GM18867 (cell line): ENCODE measurements around the gene SLC29A3.

Experiments used
- ATAC-seq: cut with Tn5 transposase; IDR thresholded peaks from one replicate; pipeline ENCODE4 v1.9.1; 2021; ENCODE audit warnings: mild to moderate bottlenecking, moderate library complexity; ENCODE audit not compliant: unreplicated experiment

Gene SLC29A3

DNA sequence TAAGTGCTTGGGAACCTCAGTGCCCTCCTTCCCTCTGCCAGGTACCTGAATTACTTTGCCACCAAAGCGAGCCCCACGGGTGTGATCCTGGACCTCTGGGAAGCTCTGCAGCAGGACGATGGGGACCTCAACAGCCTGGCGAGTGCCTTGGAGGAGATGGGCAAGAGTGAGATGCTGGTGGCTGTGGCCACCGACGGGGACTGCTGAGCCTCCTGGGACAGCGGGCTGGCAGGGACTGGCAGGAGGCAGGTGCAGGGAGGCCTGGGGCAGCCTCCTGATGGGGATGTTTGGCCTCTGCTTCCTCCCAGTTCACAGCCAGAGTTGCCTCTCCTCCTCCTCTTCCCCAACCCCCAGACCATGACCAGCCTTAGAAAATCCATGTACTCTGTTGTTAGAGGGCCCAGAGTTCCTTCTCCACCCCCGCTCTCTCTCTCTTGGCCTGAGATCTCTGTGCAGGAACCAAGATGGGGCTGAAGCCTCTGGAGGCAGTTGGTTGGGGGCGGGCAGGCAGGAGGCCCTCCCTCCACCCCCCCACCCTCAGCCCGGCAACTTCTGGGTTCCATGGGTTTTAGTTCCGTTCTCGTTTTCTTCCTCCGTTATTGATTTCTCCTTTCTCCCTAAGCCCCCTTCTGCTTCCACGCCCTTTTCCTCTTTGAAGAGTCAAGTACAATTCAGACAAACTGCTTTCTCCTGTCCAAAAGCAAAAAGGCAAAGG lies 19.8 kb upstream of the SLC29A3 start:
- no peak for ATAC-seq

DNA sequence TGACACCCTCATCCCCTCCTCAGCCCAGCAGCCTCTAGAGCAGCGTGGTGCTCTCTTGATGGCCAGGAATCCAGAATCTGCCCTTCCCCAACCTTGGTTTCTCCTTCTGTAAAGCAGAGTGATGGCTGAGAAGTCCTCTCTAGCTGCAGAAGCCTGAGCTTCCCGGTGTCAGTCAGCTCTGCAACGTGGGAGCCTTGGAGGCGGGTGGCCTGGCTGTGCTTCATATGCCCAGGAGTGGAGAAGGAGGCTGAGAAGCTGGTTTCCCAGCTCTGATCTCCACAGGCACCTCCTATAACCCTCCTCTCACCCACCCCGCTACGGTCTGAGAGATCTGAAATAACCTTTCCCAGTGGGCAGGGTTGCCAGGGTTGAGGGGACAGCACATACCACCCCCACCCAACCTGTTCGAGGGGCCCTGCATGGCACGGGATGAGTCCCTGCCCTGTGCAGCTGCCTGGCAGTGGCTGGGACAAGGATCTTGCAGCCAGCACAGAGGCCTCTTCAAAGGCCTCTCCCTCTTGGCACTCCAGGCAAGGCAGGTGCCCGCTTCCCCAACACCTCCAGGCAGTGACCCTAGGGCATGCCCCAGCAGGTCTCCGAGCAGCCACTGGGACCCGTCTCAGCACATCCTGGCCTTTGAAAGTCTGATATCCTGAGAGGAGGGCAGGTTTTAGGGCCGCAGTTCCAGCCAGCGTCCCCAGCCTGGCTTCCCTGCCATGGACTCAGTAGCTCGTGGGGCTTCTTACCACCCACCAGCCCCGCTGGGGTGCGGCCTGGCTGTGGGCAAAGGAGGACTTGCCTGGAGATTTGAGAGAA lies 18.3 kb upstream of the SLC29A3 start:
- ATAC-seq: no peak

DNA sequence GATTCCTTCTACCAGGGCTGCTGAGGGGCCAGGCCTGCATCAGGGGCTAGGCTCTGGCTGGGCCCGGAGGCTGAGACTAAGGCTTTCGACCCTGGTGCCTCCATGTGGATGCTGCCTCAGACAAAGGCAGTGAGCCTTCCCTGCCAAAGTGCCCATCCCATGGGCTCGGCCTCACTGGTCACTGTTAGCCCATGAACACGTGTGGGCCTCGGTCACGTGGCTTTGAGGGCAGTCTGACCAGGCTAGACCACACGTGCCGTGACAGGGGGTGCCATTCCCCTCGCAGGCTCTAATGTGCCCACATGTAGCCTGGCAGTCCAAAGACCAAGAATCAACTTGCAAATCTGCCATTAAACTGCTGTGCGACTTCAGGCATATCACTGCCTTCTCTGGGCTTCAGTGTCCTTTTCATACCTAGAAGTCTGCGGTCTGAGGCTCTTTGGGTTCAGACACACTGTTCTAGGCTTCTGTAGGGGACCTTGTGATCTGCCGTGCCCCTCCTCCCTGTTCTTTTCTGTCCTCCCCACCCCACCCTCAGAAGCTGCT lies 17.6 kb upstream of the SLC29A3 start:
- ATAC-seq: no peak

DNA sequence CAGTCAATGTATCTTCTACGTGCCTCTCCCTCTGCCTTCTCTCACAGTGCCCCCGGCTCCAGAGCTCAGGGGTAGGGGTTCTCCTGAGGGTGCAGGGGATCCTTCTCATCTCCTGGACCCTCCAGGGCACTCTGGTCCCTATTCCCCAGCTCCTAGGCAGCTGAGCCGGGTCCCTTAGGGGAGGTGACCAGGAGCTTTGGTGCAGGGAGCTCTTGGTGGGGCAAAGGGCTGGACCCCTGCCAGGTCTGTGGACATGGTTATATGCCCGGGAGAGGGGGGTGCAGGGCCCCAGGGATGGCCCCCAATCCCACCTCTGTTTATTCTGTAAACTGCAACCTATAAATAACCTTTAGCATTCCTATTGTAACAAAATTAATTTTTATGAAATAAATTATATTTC lies 16.6 kb upstream of the SLC29A3 start:
- no peak for ATAC-seq

DNA sequence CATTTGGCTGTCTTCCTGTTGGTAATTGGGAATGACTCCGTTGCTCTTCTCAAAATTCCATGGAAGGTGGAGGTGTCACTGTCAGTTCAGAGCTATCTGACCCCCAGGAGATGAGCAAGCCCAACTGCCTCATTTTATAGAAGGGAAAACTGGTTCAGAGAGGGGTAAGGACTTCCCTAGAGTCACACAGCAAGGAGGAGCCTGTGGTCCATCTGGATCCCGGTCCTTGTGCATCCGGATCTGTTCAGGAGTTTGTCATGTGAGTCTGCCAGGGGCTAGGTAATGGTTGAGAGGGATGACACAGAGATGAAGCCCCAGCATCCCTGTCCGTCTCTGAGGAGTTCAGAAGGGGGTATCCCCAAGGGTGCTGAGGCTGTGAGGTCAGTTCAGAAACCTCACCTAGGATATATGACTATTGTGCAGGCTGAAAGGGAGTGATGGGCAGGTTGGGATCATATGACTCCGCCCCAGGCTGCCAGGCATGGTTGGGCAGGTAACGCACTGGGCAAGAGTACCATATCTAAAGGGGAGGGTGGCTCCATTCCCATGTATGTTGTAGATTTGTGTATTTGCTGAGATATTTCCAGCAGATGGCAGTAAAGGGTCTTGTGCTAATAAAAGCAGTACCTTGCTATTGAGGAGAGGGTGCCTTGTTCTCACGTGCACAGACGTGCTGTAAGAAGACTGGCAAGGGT lies 16.0 kb upstream of the SLC29A3 start:
- no peak for ATAC-seq

DNA sequence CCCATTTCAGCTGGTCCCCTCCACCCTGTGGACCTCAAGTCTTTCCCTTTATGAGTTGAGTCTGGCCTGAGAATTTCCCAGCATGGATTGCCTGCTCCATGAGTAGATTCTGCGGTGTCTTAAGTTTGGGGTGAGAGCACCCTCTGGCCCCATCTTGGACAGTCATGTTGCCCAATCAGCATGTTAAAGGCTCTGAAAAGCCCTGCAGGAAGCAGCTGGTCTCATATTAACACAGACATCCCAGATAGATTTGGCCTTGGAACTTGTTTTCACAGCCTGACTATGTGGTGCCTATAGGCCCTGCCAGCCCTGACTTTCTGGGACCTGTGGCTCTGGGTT lies 15.5 kb upstream of the SLC29A3 start:
- ATAC-seq: no peak

DNA sequence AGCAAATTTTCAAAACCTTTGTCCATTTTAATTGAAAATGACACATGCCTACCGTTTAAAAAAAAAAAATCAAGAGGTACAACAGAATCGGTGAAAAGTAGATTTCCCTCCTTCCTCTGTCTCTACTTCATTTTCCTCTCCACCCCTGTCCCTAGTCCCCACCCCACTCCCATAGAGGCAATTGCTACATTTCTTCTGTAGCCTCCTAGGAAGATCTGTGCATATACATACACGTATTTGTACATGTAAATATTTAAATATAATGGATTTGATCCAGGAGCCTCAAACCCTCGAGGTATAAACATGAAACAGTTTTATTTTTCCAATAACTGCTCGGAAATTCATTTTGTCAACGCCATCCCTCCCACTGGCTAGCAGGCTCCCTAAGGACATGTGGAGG lies 14.1 kb upstream of the SLC29A3 start:
- ATAC-seq: no peak

DNA sequence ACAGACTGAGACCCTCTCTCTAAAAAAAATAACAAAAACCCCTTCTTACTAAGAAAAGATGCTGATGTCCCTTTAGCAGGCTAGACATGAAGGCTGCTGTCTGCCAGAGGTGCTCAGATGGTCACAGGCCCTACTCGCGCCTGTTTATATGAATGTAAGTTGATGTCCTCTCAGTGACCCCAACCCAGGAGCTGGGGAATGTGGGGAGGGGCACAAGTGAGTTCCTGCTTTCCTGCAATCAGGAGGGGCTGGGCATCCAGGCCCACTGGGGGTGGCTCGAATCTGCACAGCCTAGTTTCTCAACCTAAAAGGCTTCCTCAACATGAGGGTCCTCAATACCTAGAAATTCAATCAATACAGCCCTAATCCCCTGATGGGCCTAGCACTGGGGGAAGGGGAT lies 12.1 kb upstream of the SLC29A3 start:
- ATAC-seq: no peak

DNA sequence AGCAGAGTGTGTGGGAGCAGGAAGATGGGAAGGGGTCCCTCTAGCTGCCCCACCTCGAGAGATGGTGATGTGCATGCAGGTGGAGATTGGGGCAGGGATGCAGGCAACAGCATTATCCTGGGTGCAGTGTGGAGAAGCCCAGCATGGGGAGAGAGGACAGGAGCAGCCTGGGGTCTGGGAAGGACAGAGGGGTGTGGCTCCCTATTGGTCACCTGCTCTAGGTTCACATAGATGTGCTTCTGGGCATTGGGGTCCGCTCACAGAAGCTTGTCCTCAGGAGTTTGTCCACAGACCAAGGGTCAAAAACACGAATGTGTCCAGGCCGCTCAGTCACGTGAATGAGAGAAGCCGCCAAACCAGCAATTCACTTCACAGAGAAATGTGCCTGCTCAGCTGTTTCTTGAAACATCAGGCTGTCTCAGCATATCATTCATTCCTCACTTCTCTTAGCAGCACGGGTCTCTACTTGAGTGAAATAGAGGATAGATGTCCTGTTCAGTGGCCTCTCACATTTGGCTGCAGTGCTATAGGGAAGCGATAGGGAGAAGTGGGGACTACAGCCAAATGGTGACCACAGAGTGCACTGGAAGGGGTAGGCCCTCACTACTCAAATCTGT lies 11.5 kb upstream of the SLC29A3 start:
- no peak for ATAC-seq

DNA sequence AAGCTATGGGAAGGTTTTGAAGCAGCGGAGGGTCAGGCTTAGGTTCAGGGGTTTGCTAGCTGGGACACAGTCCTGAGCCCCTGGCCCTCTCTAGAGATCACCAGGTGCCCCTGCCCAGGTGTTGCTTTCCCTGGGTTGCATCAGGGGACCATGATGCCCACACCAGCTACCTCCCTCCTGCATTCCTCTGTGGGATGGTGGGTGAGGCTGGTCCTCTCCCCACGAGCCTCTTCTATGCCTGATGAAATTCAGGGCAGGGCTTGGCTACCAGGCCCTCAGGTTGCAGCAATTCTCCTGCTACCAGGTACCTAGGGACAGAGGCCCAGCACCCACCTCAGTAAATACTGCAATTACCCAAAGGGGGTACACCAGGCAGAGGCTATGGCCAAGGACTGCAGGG lies 10.8 kb upstream of the SLC29A3 start:
- ATAC-seq: no peak

DNA sequence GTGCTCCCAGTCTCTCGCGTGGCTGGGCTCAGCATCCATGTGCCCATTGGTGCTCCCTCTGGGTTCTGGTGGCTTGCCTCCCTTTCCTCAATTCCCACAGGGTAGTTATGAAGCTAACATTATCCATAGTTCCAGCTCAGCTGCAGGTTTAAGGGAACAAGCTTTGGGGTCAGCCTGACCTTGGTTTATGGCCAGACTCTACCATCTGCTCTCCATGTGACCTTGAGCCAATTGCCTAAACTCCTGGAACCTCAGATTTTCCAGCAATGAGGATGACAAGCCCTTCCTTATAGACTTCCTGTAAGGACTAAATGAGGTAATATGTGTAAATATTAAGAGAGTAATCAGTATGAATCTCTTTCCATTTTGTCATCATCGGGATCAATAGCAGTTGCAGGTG lies 10.1 kb upstream of the SLC29A3 start:
- no peak for ATAC-seq

DNA sequence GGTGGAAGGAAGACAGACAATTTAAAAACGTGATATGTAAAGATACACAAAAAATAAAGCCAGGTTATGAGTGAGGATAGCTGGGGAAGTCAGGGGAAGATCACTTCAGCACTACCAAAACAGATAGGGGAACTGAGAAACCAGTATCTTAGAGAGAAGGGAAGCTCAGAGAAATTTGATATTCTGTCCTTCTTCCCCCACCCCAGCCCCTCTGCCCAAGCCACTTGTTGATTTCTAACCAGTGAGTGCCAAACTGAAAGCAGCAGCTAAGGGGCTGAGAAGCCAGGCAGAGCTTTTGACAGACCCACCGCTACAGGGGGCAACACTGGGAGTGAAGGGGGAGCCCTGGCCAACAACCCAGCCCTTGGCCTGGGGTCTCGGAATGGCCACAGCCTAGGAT lies 9.1 kb upstream of the SLC29A3 start:
- ATAC-seq: no peak

DNA sequence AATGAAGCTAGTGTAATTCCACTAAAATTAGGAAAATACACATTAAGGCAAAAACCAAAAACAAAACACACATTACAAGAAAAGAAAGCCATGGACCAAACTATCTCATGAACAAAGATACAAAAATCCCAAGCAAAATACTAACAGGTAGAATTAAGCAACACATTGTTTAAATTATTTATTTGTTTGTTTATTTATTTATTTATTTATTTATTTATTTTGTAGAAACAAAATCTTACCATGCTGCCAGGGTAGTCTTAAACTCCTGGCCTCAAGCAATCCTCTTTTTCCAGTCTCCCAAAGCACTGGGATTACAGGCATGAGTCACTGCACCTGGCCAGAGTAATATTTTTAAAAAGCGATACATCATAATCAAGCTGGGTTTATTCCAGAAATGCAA lies 6.8 kb upstream of the SLC29A3 start:
- ATAC-seq: no peak

DNA sequence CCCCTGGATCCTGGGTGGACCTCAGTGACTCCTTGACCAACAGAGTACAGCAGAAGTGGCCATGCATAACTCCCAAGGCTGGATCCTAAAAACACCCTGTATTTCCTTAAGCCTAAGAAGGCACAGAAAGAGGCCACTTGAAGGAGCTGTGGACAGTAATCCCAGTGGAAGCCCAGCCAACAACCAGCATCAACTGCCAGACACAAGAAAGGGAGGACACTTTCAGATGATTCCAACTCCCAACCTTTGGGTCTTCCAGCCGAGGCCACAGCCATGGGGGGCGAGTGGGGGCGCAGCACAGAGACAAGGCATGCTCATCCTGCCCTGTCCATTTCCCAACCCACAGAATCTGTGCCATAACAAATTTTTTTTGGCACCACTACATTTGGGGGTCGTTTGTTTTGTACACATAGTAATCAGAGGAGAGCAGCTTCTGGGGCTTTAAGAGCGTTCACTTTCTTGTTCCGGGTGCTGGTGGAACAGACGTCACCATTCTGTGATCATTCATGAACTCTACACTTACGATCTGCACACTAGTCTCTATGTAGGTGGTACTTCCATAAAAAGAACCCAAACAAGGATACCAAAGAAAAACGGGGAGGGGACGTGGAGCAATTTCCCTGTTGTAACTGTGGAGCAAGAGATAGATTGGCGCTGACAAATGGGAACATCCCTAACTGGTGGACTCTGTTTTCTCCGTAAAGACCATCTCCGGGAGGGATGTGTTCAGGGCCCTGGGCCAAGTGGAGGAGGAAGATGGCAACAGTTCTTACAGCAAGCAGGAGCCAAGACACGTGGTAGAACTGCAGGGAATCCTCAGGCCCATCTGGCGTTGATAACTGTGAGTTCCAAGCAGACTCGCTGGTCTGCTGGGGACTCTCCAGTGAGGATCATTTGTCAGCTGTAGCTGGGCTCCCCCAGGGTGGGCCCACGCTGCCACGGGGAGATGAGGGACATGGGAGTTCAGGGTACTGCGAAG lies 6.0 kb upstream of the SLC29A3 start:
- ATAC-seq: no peak

DNA sequence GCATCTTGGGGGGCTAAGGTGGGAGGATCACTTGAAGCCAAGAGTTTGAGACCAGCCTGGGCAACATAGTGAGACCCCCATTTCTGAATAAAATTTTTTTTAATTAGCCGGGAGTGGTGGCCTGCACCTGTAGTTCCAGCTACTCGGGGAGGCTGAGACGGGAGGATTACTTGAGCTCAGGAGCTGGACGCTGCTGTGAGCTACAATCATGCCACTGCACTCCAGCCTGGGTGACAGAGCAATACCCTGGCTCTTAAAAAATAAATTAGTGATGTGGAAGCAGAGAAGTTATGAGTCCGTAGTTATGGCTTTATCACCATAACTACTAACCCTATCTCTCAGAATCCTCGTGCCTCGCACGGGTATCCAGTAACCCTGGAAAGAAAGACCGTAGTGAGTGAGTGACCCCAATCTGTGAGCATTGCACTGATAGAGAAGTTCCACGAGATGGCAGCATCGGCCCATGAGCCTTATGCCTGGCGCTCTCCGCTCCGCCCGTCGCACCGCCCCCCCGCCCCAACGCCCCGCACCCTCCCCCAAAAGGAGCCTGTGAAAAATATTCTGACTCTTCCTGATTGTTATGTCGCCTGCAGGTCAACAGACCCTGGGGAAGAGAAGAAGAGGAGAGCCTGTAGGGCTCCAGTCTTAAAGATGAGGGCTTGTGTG lies 4.9 kb upstream of the SLC29A3 start:
- no peak for ATAC-seq

DNA sequence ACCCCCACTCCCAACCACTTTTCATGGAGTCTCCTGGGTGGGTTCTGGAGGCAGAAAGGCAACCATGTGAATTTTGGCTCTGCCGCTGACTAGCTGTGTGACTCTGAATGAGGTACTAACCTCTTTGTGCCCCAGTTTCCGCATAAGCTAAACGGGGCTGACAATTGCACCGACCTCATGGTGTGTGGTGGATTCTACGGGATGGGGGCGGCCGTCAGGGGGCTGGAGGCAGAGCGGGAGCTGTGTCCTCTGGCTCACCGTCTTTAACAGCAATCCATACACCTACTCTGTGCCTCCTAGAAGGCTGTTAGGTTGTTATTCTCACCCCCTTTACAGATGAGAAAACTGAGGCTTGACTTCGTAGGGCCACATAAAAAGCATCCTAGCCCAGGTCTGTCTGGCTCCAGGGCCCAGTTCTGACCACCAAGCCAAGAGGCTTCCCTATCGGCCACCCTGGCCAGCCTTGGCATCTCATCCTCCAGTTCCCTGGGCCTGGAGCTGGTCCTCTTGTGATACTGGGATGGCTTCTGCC lies 4.3 kb upstream of the SLC29A3 start:
- ATAC-seq: no peak

DNA sequence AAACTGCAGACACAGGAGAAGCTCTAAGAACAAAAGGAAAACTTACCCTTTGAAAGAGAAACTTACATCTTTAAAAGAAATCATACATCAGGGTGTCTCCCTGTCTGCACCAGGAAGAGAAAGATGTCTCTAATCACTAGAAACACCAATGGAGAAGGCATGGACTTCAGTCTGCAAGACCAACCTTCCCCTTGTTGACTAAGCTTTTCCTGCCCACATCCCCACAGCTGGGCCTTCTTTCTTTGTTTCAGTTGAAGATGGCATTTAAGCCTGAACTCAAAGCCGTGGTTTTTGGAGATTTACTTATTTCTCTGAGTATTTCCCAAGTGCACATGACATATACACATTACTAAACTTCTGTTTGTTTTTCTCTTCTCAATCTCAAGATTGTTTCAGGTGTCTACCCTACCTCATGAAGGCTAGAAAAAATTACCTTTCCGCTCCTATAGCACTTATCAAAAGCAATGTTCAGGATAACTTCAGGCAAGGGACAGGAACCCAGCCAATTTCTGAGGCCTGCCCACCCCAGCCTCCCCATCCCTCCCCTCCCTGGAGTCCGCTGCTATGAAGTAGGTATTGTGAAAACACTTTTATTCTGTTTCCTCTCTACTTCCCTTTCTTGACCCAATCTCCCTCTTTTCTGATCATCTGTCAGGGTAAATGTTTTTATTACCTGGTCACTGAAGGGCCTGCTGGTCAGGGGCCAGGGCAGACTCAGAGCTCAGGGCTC lies 2.8 kb upstream of the SLC29A3 start:
- ATAC-seq: no peak

DNA sequence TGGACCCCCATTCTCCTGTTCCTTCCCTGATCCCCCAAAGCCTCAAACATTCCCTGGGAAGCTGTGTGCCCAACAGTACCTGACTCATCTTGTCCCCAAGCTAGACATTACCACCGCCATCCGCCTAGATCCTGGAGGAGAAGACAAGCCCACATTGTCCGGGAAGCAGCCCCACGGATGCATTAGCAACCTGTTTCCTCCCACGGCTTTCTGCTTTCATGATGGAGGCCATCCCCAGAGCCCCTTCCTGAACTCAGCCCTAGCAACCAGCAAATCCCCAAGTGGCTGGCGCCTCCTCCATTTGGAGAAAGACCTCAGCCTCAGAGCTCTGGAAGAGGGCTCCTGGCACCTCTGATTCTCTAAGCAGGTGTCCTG lies 2.3 kb upstream of the SLC29A3 start:
- no peak for ATAC-seq

DNA sequence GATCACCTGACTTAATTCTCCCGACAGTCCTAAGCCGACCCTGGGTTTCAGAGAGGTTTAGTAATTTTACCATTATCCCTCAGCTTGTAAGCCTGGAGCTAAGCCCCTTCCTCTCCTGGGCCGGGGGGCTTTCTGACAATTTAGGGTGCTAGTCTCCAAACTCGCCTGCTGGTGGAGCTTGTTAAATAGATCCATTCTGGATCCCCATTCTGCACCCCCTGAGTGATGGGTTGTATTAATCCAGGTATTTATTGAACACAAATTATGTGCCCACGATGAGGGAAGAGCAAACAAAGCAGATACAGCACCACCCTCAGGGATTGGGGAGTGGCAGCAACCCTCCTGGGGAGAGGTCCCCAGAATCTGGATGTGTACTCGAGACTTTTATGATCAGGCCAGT lies 1.3 kb upstream of the SLC29A3 start:
- no peak for ATAC-seq
